K562 (cell line): ENCODE measurements around the gene PTPRC.

Experiments used
- CTCF ChIP-seq, 3 experiments: IDR thresholded peaks in 2 of 3; conservative IDR thresholded peaks in 1 of 3; 2 replicates each; pipeline ENCODE4 v1.5.1; 2011 to 2012; ENCODE audit warnings: low read length in 3 of 3, mild to moderate bottlenecking in 3 of 3, control low read depth in 2 of 3, improper control_type of control experiment in 1 of 3, inconsistent platforms in 1 of 3, low read depth in 1 of 3, mixed read lengths in 1 of 3, moderate library complexity in 1 of 3; ENCODE audit not compliant: insufficient read depth in 2 of 3
- HDGF ChIP-seq: fragments of 450-650 bp; IDR thresholded peaks from 2 replicates; pipeline ENCODE4 v1.6.1; 2016
- NFATC3 ChIP-seq: fragments of 450-650 bp; IDR thresholded peaks from 2 replicates; pipeline ENCODE4 v1.6.1; 2017; ENCODE audit warnings: mild to moderate bottlenecking
- RBFOX2 ChIP-seq: fragments of 200-400 bp; formaldehyde crosslinking; IDR thresholded peaks from 2 replicates; pipeline ENCODE4 v1.6.1; 2017; ENCODE audit warnings: low read depth, mild to moderate bottlenecking, low read length, moderate library complexity
- RBM39 ChIP-seq: fragments of 200-400 bp; formaldehyde crosslinking; optimal IDR thresholded peaks from 2 replicates; pipeline ENCODE3; 2018; ENCODE audit warnings: low read depth, low read length
- SIN3A ChIP-seq, 2 experiments: fragments of 150-350 bp in 1 of 2; IDR thresholded peaks; 2 replicates each; pipeline ENCODE4 v1.6.1; 2011 to 2016; ENCODE audit warnings: borderline replicate concordance in 2 of 2, low read depth in 2 of 2, low read length in 2 of 2, mild to moderate bottlenecking in 2 of 2, moderate library complexity in 2 of 2; ENCODE audit not compliant: control insufficient read depth in 1 of 2
- USF2 ChIP-seq: sonication (generic); formaldehyde crosslinking; IDR thresholded peaks from 2 replicates; pipeline ENCODE4 v1.5.0; 2020; ENCODE audit warnings: missing genetic modification reagents

- TF ChIP-seq USF2 (CRISPR knock-in tag) (no peak), RBM39 (no peak), NFATC3 (no peak), SIN3A (IDR thresholded peaks at IDR 0.05; ENCODE audit: borderline replicate concordance in 2 of 2, control insufficient read depth in 1 of 2, low read depth in 2 of 2, low read length in 2 of 2) (no peak), HDGF (no peak), CTCF (IDR thresholded peaks at IDR 0.05 in 2 of 3, conservative IDR thresholded peaks at IDR 0.05 in 1 of 3; ENCODE audit: insufficient read depth in 2 of 3, low read depth in 1 of 3, low read length in 3 of 3) (no peak), RBFOX2 (no peak)
Observed at GRCh38 chr1:198595765-198596164, 43.1 kb upstream of the PTPRC start.
